ENCODE results near the gene GPS1. TPM values are rescaled to one million over a fixed set of nuclear protein-coding genes. Genes with fewer than 3 reads are reported as not detected.

Gene GPS1
- total RNA-seq, 2 experiments from 2014 or later: 69.0 to 75.6 TPM

DNA sequence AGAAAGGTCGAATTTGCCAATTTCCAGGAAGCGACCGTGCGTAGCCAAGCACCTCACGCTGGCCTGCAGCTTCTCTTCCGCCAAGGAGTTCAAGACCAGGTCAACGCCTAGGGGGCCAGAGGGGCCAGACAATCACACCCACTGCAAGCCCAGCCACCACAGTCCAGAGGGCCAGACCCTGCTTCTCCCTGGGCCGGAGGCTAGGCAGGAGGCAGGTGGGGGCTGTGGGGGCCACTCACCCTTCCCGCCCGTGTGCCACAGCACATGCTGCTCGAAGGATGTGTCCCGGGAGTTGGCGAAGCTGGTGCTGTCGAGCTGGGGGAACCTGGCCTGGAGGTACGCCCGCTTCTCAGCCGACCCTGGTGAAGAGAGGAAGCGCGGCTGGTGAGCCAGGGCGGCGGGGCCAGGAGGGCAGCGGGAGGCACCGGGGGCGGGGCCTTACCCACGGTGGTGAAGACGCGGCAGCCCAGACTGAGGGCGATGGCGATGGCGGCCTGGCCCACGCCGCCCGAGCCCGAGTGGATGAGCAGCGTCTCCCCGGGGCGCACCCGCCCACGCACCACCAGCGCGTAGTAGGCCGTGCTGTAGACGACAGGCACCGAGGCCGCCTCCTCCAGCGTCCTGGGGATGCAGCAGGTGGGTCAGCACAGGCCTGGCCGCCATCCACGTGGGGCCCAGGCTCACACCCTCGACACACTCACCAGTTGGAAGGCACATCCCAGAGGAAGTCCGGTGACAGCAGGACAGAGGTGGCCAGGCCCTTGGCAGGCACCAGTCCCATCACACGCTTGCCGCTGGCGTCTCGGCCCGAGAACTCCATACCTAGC is 32.0 kb downstream of the GPS1 start:
- Mint-ChIP-seq H3K36me3 (ENCODE audit: low read depth) (peaks cover 35% of the 10 kb centered on the region), H3K4me3 (no peak overlapping the region), H3K27ac (no peak overlapping the region), H3K4me1 (no peaks in the 10 kb centered on the region), H3K9me3 (no peaks in the 10 kb centered on the region), H3K27me3 (no peaks in the 10 kb centered on the region)
- CTCF ChIA-PET: interaction anchor here (1.4 kb wide), 1 partner anchor 46 kb away, joined by 4 read pairs; the partner anchor contains the start of gene DCXR
- POLR2A ChIA-PET: interaction anchor here (1.2 kb wide), 1 partner anchor 10 kb away, joined by 3 read pairs; no protein-coding TSS in a partner anchor
- no peak for DNase-seq

- no peaks in the 10 kb centered on the region for H3K4me1 Mint-ChIP-seq
- ChIA-PET CTCF (no interaction called here), POLR2A (no interaction called here)
- H3K9me3 Mint-ChIP-seq: no peaks in the 10 kb centered on the region
- no peak overlapping the region for H3K27ac Mint-ChIP-seq
- no peak for DNase-seq
- no peak overlapping the region for H3K4me3 Mint-ChIP-seq
- H3K36me3 Mint-ChIP-seq (ENCODE audit: low read depth): peaks cover 37% of the 10 kb centered on the region
- H3K27me3 Mint-ChIP-seq: no peaks in the 10 kb centered on the region
Observed at GRCh38 chr17:82084373-82085030, 32.8 kb downstream of the GPS1 start.

DNA sequence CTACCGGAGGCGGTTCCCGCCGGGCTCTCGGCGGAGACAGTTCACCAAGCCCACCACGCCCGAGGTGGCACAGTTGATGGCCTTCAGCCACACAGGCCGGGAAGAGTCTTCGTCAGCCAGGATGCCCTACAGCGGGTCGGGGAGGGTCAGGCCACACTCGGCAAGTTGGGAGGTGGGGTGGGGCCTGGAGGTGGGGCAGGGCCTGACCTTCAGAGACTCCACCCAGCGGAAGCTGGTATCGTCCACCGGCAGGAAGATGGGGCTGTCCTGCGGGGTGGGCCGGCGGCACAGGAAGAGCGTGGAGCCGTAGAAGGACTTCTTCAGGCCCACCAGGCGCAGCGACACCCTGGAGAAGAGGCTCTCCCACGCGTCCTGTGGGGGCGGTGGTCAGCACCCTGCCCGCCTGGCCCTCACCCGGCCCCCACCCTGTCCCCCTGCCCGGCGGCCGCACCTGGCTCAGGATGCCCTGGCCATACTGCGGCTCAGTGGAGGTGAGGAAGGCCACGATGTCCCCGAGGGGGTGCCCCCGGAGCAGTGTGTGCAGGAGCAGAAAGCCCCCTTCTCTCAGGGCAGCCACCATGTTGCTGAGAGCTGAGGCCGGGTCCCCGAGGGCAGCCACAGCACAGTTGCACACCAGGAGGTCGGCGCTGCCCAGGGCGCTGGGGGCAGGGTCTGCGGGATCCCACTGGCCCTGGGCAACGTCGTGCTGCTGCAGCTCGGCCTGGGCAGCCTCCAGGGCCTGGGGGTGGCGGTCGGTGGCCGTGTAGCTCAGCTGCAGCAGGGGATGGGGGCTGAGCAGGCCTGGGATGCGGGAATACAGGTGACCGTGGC is 33.5 kb downstream of the GPS1 start:
- CTCF ChIA-PET: no interaction called here
- H3K9me3 Mint-ChIP-seq: no peaks in the 10 kb centered on the region
- DNase-seq: no peak
- no peak overlapping the region for H3K4me3 Mint-ChIP-seq
- peaks cover 32% of the 10 kb centered on the region for H3K36me3 Mint-ChIP-seq (ENCODE audit: low read depth)
- POLR2A ChIA-PET: no interaction called here
- H3K27ac Mint-ChIP-seq: no peak overlapping the region
- no peaks in the 10 kb centered on the region for H3K27me3 Mint-ChIP-seq
- no peaks in the 10 kb centered on the region for H3K4me1 Mint-ChIP-seq

GRCh38 chr17:82085931-82086764 is 34.5 kb downstream of the GPS1 start:
- Mint-ChIP-seq H3K9me3 (no peaks in the 10 kb centered on the region), H3K4me3 (no peak overlapping the region), H3K27ac (no peak overlapping the region), H3K4me1 (no peaks in the 10 kb centered on the region), H3K27me3 (no peaks in the 10 kb centered on the region), H3K36me3 (ENCODE audit: low read depth) (peaks cover 36% of the 10 kb centered on the region)
- DNase-seq: no peak
- CTCF ChIA-PET: no interaction called here
- POLR2A ChIA-PET: interaction anchor here (1.5 kb wide), 1 partner anchor 12 kb away, joined by 3 read pairs; no protein-coding TSS in a partner anchor

DNA sequence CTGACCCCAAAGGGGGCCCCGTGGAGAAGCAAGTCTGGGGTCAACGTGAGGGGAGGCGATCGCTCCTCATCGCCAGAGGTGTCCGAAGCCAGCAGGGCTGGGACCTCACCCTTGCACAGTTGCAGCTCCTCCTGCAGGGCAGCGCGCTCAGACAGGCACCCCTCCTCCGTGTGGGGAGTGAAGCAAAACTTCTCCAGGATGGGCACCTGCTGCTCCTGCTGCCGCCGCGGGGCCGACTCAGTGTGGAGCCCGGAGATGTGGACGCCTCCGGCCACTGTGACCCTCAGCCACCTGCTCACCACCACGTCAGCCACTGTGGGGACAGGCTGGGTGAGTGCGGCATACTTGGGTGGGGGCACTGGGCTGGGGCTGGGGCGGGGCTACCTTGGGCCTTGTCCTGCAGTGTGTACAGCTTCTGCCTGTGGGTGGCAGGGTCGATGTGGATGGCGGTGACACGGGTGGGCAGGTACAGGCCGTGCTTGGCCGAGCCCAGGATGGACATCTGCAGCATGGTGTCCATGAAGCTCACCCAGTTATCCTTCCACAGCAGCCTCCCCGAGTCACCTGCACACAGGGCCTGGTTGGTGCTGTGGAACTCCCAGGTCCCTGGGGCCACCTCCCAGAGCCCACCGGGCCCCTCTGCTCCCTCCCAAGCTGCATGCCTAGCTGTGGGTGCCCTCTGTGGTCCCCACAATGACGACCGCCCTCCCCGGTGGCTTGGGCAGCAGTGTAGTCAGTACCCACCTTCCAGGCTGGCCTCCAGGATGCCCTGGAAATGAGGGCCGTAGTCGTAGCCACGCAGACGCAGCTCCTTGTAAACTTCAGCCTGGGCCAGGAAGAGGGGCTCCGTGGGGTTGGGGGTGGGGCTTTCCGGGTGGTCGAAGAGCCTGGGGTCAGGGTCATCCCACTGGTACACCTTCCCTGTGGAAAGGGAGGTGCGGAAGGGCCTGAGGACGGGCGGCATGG is 35.5 kb downstream of the GPS1 start:
- Mint-ChIP-seq H3K4me3 (no peak overlapping the region), H3K36me3 (ENCODE audit: low read depth) (peaks cover 37% of the 10 kb centered on the region), H3K27me3 (no peaks in the 10 kb centered on the region), H3K27ac (no peak overlapping the region), H3K4me1 (no peaks in the 10 kb centered on the region), H3K9me3 (no peaks in the 10 kb centered on the region)
- no peak for DNase-seq
- ChIA-PET POLR2A (interaction anchor here (0.9 to 1.8 kb wide), 3 partner anchors 11 to 21 kb away, joined by 3 to 4 read pairs (median 3); no protein-coding TSS in a partner anchor), CTCF (no interaction called here)

DNA sequence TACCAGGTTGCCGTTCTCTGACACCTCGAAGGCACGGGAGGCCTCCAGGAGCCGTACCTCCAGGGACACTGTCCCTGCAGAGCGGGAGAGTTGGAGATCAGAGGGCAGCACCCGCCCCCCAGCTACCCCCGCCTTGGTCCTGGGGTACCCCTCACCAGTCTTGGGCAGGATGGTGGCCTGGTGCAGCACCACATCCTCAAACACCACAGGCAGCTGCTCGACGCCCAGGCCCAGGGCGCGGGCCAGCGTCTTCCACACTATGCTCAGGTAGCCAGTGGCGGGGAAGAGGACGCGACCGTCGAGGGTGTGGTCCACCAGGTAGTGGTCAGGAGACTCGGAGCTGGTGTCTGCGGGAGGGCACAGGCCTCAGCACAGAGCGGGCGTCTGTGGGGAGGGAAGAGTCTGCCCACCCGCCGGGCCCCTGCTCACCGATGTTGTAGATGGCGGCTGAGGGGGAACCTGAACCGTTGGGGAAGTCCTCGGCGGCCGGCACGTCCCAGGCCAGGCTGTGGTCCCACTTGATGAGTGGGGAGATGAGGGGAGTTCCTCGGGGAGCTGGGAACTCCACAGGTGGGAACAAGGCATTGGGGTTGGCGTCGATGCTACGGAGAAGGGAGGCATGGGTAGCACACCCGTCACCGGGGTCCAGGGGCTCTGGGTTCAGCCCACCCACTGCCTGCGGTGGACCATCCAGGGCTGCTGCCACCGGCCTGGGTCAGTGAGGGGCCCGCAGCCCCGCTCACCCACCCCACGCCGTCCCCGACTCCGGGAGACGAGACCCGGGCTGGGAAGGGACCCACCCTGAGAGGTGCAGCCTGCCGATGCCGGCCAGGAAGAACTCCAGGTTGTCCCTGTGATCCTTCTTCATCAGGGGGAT is 36.5 kb downstream of the GPS1 start:
- peaks cover 32% of the 10 kb centered on the region for H3K36me3 Mint-ChIP-seq (ENCODE audit: low read depth)
- DNase-seq: no peak
- no peak overlapping the region for H3K4me3 Mint-ChIP-seq
- POLR2A ChIA-PET: interaction anchor here (0.9 to 1.8 kb wide), 4 partner anchors 10 to 22 kb away, joined by 3 to 4 read pairs (median 3); no protein-coding TSS in a partner anchor
- CTCF ChIA-PET: no interaction called here
- H3K27me3 Mint-ChIP-seq: no peaks in the 10 kb centered on the region
- no peak overlapping the region for H3K27ac Mint-ChIP-seq
- H3K9me3 Mint-ChIP-seq: no peaks in the 10 kb centered on the region
- H3K4me1 Mint-ChIP-seq: no peaks in the 10 kb centered on the region

GRCh38 chr17:82088838-82089722 is 37.4 kb downstream of the GPS1 start:
- Mint-ChIP-seq H3K27me3 (no peaks in the 10 kb centered on the region), H3K4me1 (peaks cover 2% of the 10 kb centered on the region), H3K9me3 (no peaks in the 10 kb centered on the region), H3K4me3 (no peak overlapping the region), H3K27ac (no peak overlapping the region), H3K36me3 (ENCODE audit: low read depth) (peaks cover 31% of the 10 kb centered on the region)
- POLR2A ChIA-PET: interaction anchor here (0.8 to 1.8 kb wide), 3 partner anchors 9 to 17 kb away, joined by 3 to 4 read pairs (median 4); partner anchors contain the start of gene FASN
- no peak for DNase-seq
- CTCF ChIA-PET: no interaction called here

GRCh38 chr17:82089723-82090548 is 38.2 kb downstream of the GPS1 start:
- ChIA-PET POLR2A (interaction anchor here (0.8 to 1.0 kb wide), 2 partner anchors 9 to 16 kb away, joined by 3 to 4 read pairs; partner anchors contain the start of gene FASN), CTCF (no interaction called here)
- Mint-ChIP-seq H3K36me3 (ENCODE audit: low read depth) (peaks cover 27% of the 10 kb centered on the region), H3K4me3 (no peak overlapping the region), H3K9me3 (no peaks in the 10 kb centered on the region), H3K4me1 (peaks cover 2% of the 10 kb centered on the region), H3K27me3 (no peaks in the 10 kb centered on the region), H3K27ac (no peak overlapping the region)
- DNase-seq: no peak

GRCh38 chr17:82090549-82091263 is 39.0 kb downstream of the GPS1 start:
- CTCF ChIA-PET: no interaction called here
- Mint-ChIP-seq H3K4me1 (peaks cover 6% of the 10 kb centered on the region), H3K27ac (no peak overlapping the region), H3K36me3 (ENCODE audit: low read depth) (peaks cover 28% of the 10 kb centered on the region), H3K9me3 (no peaks in the 10 kb centered on the region), H3K4me3 (no peak overlapping the region), H3K27me3 (no peaks in the 10 kb centered on the region)
- POLR2A ChIA-PET: no interaction called here
- DNase-seq: no peak
